CD14-positive monocyte (primary cell): ENCODE measurements around the gene CNTD1. TPM values are rescaled to one million over a fixed set of nuclear protein-coding genes. Genes with fewer than 3 reads are reported as not detected.
A peak's percentile ranks its signal among the peaks of the same experiment; 100 is the strongest.

ENCODE experiments used
- DNase-seq, 3 donors: peaks; one replicate each; pipeline ENCODE4 v3.0.0-alpha.2; 2011 to 2022
- H2AFZ ChIP-seq: 2 replicates; pipeline ENCODE4 v1.6.0; 2012; ENCODE audit warnings: mild to moderate bottlenecking, low read depth, low read length, inconsistent platforms; ENCODE audit not compliant: insufficient read depth, poor library complexity, severe bottlenecking
- H3K27ac ChIP-seq, 2 donors: 1 replicate in 1 of 2; 2 replicates in 1 of 2; pipeline ENCODE4 v1.5.1; 2012 to 2013; ENCODE audit warnings: low read length in 2 of 2, control low read depth in 1 of 2, inconsistent platforms in 1 of 2, low read depth in 1 of 2, mild to moderate bottlenecking in 1 of 2
- H3K27me3 ChIP-seq, 2 donors: one replicate each; pipeline versions ENCODE4 v1.6.0 to v1.6.1; 2011 to 2013; ENCODE audit warnings: low read length in 2 of 2; ENCODE audit not compliant: control insufficient read depth in 2 of 2, insufficient read depth in 2 of 2
- H3K36me3 ChIP-seq, 2 donors: replicated peaks in 1 of 2; 1 replicate in 1 of 2; 2 replicates in 1 of 2; pipeline versions ENCODE4 v1.5.1 to v1.6.1; 2012 to 2013; ENCODE audit warnings: low read length in 2 of 2, control low read depth in 1 of 2, inconsistent platforms in 1 of 2, mild to moderate bottlenecking in 1 of 2; ENCODE audit not compliant: insufficient read depth in 2 of 2, control insufficient read depth in 1 of 2
- H3K4me1 ChIP-seq, 2 donors: 1 replicate in 1 of 2; 2 replicates in 1 of 2; pipeline versions ENCODE4 v1.5.1 to v1.6.1; 2012 to 2013; ENCODE audit warnings: low read length in 2 of 2, control low read depth in 1 of 2, inconsistent platforms in 1 of 2, mild to moderate bottlenecking in 1 of 2, moderate library complexity in 1 of 2; ENCODE audit not compliant: insufficient read depth in 2 of 2, control insufficient read depth in 1 of 2
- H3K4me2 ChIP-seq: replicated peaks from 2 replicates; pipeline ENCODE3; 2012; ENCODE audit warnings: low read length, moderate library complexity, mild to moderate bottlenecking; ENCODE audit not compliant: poor library complexity, severe bottlenecking; ENCODE audit errors: extremely low read depth
- H3K4me3 ChIP-seq, 3 experiments: fragments of 200-600 bp in 1 of 3; sonication (generic) in 1 of 3; replicated peaks in 1 of 3; 1 replicate in 2 of 3; 2 replicates in 1 of 3; pipeline ENCODE4 v1.5.1; 2011 to 2013; ENCODE audit warnings: low read length in 3 of 3, mild to moderate bottlenecking in 3 of 3, control low read depth in 2 of 3, low read depth in 2 of 3, inconsistent platforms in 1 of 3, moderate library complexity in 1 of 3
- H3K79me2 ChIP-seq: 2 replicates; pipeline ENCODE4 v1.6.0; 2012; ENCODE audit warnings: mild to moderate bottlenecking, control low read depth, inconsistent platforms, low read length, moderate library complexity; ENCODE audit not compliant: insufficient read depth
- H3K9ac ChIP-seq: 2 replicates; pipeline ENCODE4 v1.6.0; 2017; ENCODE audit warnings: low read length, mild to moderate bottlenecking; ENCODE audit not compliant: insufficient read depth, poor library complexity, severe bottlenecking
- H3K9me3 ChIP-seq, 2 donors: replicated peaks in 1 of 2; 1 replicate in 1 of 2; 2 replicates in 1 of 2; pipeline versions ENCODE4 v1.5.1 to v1.6.1; 2012 to 2013; ENCODE audit warnings: low read length in 2 of 2, control low read depth in 1 of 2; ENCODE audit not compliant: control insufficient read depth in 1 of 2, insufficient read depth in 1 of 2
- H4K20me1 ChIP-seq: 2 replicates; pipeline ENCODE4 v1.6.0; 2012; ENCODE audit warnings: mild to moderate bottlenecking, low read length, control low read depth, moderate library complexity; ENCODE audit not compliant: insufficient read depth
- H3K27ac Mint-ChIP-seq, 7 donors: one replicate each; pipeline ENCODE4 v1.8.0; 2020; ENCODE audit warnings: mild to moderate bottlenecking in 7 of 7, mixed read lengths in 7 of 7, moderate library complexity in 6 of 7, inconsistent platforms in 2 of 7
- H3K27me3 Mint-ChIP-seq, 3 donors: one replicate each; pipeline ENCODE4 v1.8.0; 2021 to 2022; ENCODE audit warnings: low read depth in 3 of 3, mild to moderate bottlenecking in 3 of 3, mixed read lengths in 3 of 3, moderate library complexity in 3 of 3, inconsistent platforms in 1 of 3
- H3K36me3 Mint-ChIP-seq, 2 donors: one replicate each; pipeline ENCODE4 v1.8.0; 2020; ENCODE audit warnings: mixed read lengths in 2 of 2, inconsistent platforms in 1 of 2, mild to moderate bottlenecking in 1 of 2
- H3K4me1 Mint-ChIP-seq: one replicate; pipeline ENCODE4 v1.8.0; 2020; ENCODE audit warnings: mild to moderate bottlenecking, mixed read lengths
- H3K4me3 Mint-ChIP-seq, 2 donors: one replicate each; pipeline ENCODE4 v1.8.0; 2020; ENCODE audit warnings: mild to moderate bottlenecking in 2 of 2, mixed read lengths in 2 of 2, moderate library complexity in 1 of 2
- H3K9me3 Mint-ChIP-seq, 7 donors: one replicate each; pipeline ENCODE4 v1.8.0; 2020 to 2022; ENCODE audit warnings: mixed read lengths in 7 of 7, mild to moderate bottlenecking in 6 of 7, moderate library complexity in 6 of 7, inconsistent platforms in 2 of 7
- WGBS: methylation state at CpG from one replicate; pipeline ENCODE4 v1.1.5; 2013; ENCODE audit warnings: missing lambda C conversion rate; ENCODE audit not compliant: insufficient coverage; 5-methylcytosine and 5-hydroxymethylcytosine counted together
- intact Hi-C, 2 donors: fragments of 100-400 bp; cut with micrococcal nuclease; formaldehyde crosslinking; loops; one replicate each; pipeline versions ENCODE4 v1.15.0 to v1.15.1; 2023
- polyA plus RNA-seq, 3 donors: library from polyadenylated mRNA; depleted of rRNA in 1 of 3; unstranded in 2 of 3; stranded (reverse) in 1 of 3; fragments of 300-500 nt in 2 of 3; fragments of >200 nt in 1 of 3; fragmentation: Illumina TruSeq in 2 of 3; gene quantifications; 1 replicate in 2 of 3; 2 replicates in 1 of 3; pipeline ENCODE4 v1.2.3, GENCODE V29; 2012 to 2021
- TF ChIP-seq, protein P1 (sequence below): fragments of 200-600 bp; IDR thresholded peaks from one replicate; pipeline ENCODE4 v1.8.0; 2022; ENCODE audit warnings: antibody characterized with exemption, mild to moderate bottlenecking

The CNTD1 gene
- polyA plus RNA-seq, 3 donors = not detected

DNA sequence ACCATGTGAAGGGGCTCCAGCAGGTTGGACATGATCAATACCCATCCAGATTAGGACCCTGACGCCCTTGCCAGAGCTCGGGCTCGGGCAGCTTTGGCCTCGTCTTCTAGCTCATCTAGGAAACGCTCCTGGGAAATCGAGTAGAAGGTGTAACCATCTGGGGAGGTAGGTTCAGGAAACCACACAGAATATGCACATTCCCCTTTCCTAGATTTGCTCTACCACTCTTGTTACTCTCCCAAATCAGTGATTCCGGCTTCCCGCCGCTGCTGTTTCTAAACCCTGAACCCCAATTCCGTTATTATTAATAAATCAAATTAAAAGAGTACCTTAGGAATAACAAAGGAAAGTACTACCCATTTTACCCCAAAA lies 664 bp upstream of the CNTD1 start:
- intact Hi-C loops = no loop called here

DNA sequence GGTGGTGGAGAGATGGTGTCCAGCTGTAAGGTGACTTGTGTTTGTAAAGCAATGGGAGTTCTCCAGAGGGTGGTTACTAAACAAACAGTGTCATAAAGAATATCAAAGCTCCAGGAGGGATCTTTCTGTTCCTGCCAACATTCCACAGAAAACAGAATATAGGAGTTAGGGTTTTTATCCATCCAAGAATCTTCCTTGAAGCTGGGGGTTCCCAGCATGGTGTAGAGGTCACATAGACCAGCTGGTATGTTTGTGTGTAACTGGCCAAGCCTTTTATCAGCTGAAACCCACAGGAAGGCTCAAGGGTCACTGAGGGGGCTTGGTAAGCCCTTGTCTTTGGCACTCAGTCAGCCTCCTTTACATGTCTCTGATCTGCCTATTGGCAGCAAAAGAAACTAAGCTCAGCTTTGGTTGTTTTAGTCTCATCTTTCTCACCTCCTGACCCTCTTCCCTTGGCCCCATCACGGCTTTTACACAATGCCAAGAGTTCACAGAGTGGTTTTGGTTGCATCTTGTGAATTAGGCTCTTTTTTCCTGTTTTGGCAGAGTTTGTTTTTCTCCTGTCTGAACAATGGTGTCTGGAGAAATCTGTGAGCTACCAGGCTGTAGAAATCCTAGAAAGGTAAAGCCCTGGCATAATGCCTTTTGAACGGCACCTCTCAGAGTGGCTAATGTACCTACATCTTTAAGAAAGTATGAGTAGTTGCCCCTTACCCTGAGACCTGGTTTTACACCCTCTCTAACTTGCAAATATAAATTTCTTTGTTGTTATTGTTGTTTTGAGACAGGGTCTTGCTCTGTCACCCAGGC lies 4.6 kb downstream of the CNTD1 start:
- peaks cover 5% of the 10 kb centered on the region for H3K4me1 Mint-ChIP-seq
- no peak overlapping the region for H3K9ac ChIP-seq

More for the DNA sequence above, 664 bp upstream of the CNTD1 start:
- peak overlapping the region; percentile 81 for H3K4me2 ChIP-seq
- peak overlapping the region; percentile 91 to 94 for H3K4me3 Mint-ChIP-seq
- H3K9me3 ChIP-seq = no peaks in the 10 kb centered on the region
- H3K4me1 Mint-ChIP-seq = peaks cover 27% of the 10 kb centered on the region
- no peak for DNase-seq
- no peaks in the 10 kb centered on the region for H4K20me1 ChIP-seq
- H3K36me3 Mint-ChIP-seq = peaks cover 11 to 16% of the 10 kb centered on the region in 2 donors
- TF ChIP-seq, protein P1, sequence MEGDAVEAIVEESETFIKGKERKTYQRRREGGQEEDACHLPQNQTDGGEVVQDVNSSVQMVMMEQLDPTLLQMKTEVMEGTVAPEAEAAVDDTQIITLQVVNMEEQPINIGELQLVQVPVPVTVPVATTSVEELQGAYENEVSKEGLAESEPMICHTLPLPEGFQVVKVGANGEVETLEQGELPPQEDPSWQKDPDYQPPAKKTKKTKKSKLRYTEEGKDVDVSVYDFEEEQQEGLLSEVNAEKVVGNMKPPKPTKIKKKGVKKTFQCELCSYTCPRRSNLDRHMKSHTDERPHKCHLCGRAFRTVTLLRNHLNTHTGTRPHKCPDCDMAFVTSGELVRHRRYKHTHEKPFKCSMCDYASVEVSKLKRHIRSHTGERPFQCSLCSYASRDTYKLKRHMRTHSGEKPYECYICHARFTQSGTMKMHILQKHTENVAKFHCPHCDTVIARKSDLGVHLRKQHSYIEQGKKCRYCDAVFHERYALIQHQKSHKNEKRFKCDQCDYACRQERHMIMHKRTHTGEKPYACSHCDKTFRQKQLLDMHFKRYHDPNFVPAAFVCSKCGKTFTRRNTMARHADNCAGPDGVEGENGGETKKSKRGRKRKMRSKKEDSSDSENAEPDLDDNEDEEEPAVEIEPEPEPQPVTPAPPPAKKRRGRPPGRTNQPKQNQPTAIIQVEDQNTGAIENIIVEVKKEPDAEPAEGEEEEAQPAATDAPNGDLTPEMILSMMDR = no peak
- peak overlapping the region in 1 of 2 donors; percentile 79 for H3K27ac ChIP-seq
- peak overlapping the region; percentile 92 for H2AFZ ChIP-seq
- H3K27me3 Mint-ChIP-seq = peaks cover 6 to 18% (median 6%) of the 10 kb centered on the region in 3 donors
- peaks cover 10% of the 10 kb centered on the region for H3K79me2 ChIP-seq
- WGBS = no CpG with 5 or more reads among the region's 10 CpGs
- H3K4me1 ChIP-seq = peaks cover 13 to 19% of the 10 kb centered on the region in 2 donors
- H3K27me3 ChIP-seq = no peaks in the 10 kb centered on the region
- peaks cover 0 to 6% of the 10 kb centered on the region in 2 donors for H3K36me3 ChIP-seq
- H3K9me3 Mint-ChIP-seq = no peaks in the 10 kb centered on the region
- H3K9ac ChIP-seq = peak overlapping the region; percentile 76
- peak overlapping the region in 4 of 7 donors; percentile 81 to 91 (median 88) for H3K27ac Mint-ChIP-seq
- peak overlapping the region; percentile 71 to 96 (median 86) for H3K4me3 ChIP-seq

More for the DNA sequence above, 4.6 kb downstream of the CNTD1 start:
- Histone ChIP-seq H3K36me3 (no peaks in the 10 kb centered on the region), H3K4me1 (peaks cover 5 to 6% of the 10 kb centered on the region in 2 donors), H3K27me3 (no peaks in the 10 kb centered on the region), H3K4me2 (no peak overlapping the region), H2AFZ (no peak overlapping the region), H4K20me1 (no peaks in the 10 kb centered on the region), H3K9me3 (no peaks in the 10 kb centered on the region), H3K79me2 (peaks cover 1% of the 10 kb centered on the region), H3K4me3 (no peak overlapping the region), H3K27ac (no peak overlapping the region)
- peaks cover 6 to 13% (median 6%) of the 10 kb centered on the region in 3 donors for H3K27me3 Mint-ChIP-seq
- no CpG with 5 or more reads among the region's 2 CpGs for WGBS
- no peaks in the 10 kb centered on the region for H3K9me3 Mint-ChIP-seq
- H3K4me3 Mint-ChIP-seq = no peak overlapping the region
- DNase-seq = no peak
- TF ChIP-seq, protein P1 = no peak
- intact Hi-C loops = no loop called here
- H3K36me3 Mint-ChIP-seq = peaks cover 0 to 3% of the 10 kb centered on the region in 2 donors
- no peak overlapping the region for H3K27ac Mint-ChIP-seq
